Aorta (tissue), 5 donors: ENCODE measurements around the gene DNAI1. TPM values are rescaled to one million over a fixed set of nuclear protein-coding genes. Genes with fewer than 3 reads are reported as not detected.
"Not testable (repeated sequence)": the region's sequence is repeated elsewhere in the genome, so short reads cannot be mapped to it uniquely, and the experiment has no call there.

Experiments used
- ATAC-seq: fragments of 200-7000 bp; cut with Tn5 transposase; one replicate; pipeline ENCODE4 v1.9.1; 2022; ENCODE audit warnings: moderate library complexity; ENCODE audit not compliant: low FRiP score
- DNase-seq, 2 donors: peaks; one replicate each; pipeline ENCODE4 v3.0.0-alpha.2; 2020
- H3K27ac ChIP-seq, 2 donors: one replicate each; pipeline ENCODE4 v1.5.1; 2013; ENCODE audit warnings: low read length in 2 of 2, mild to moderate bottlenecking in 2 of 2, moderate library complexity in 2 of 2, control low read depth in 1 of 2, inconsistent platforms in 1 of 2, low read depth in 1 of 2
- H3K27me3 ChIP-seq, 2 donors: one replicate each; pipeline ENCODE4 v1.6.1; 2013; ENCODE audit warnings: control low read depth in 1 of 2, low read length in 1 of 2, mild to moderate bottlenecking in 1 of 2, moderate library complexity in 1 of 2; ENCODE audit not compliant: insufficient read depth in 2 of 2, control insufficient read depth in 1 of 2
- H3K36me3 ChIP-seq, 2 donors: one replicate each; pipeline ENCODE4 v1.6.1; 2013; ENCODE audit warnings: control low read depth in 1 of 2, low read length in 1 of 2, mild to moderate bottlenecking in 1 of 2; ENCODE audit not compliant: insufficient read depth in 2 of 2, control insufficient read depth in 1 of 2
- H3K4me1 ChIP-seq, 2 donors: one replicate each; pipeline ENCODE4 v1.6.1; 2013; ENCODE audit warnings: low read length in 2 of 2, control low read depth in 1 of 2, mild to moderate bottlenecking in 1 of 2, moderate library complexity in 1 of 2; ENCODE audit not compliant: insufficient read depth in 2 of 2, control insufficient read depth in 1 of 2
- H3K4me3 ChIP-seq, 2 donors: one replicate each; pipeline ENCODE4 v1.5.1; 2013; ENCODE audit warnings: low read length in 2 of 2, control low read depth in 1 of 2, mild to moderate bottlenecking in 1 of 2
- H3K9me3 ChIP-seq: one replicate; pipeline ENCODE4 v1.6.1; 2013; ENCODE audit warnings: mild to moderate bottlenecking, low read length; ENCODE audit not compliant: control insufficient read depth
- WGBS, 2 donors: extraction: QIAGEN DNeasy Blood & Tissue Kit; methylation state at CpG; one replicate each; pipeline ENCODE4 v1.1.7; 2013; 5-methylcytosine and 5-hydroxymethylcytosine counted together
- intact Hi-C, 2 donors: fragments of 100-400 bp; cut with DNase I; formaldehyde crosslinking; loops; one replicate each; pipeline versions ENCODE4 v1.14.2 to v1.15.0; 2022
- polyA plus RNA-seq, 2 donors: library from polyadenylated mRNA; stranded (reverse); fragments of 200-250 nt; gene quantifications; one replicate each; pipeline ENCODE4 v1.2.3, GENCODE V29; 2013
- total RNA-seq, 2 donors: library from RNA; stranded (reverse); fragmentation: NEBNext Ultra II Directional; extraction: Animal tissue kit (Norgen Biotek cat#: 25700); gene quantifications; one replicate each; pipeline ENCODE4 v1.2.1, GENCODE V29; 2021
- donor health status: healthy with polysubstance abuse.
- donor health status: Bipolar disorder and iron deficiency.
- donor health status: DM: no; HTN: no; CAD: no.
- donor health status: DM: no; HTN: no; CAD: no.
- donor health status: DM: yes; HTN: yes; CAD: no.

DNAI1 gene
- total and polyA plus RNA-seq, 4 donors, result not detected

DNA sequence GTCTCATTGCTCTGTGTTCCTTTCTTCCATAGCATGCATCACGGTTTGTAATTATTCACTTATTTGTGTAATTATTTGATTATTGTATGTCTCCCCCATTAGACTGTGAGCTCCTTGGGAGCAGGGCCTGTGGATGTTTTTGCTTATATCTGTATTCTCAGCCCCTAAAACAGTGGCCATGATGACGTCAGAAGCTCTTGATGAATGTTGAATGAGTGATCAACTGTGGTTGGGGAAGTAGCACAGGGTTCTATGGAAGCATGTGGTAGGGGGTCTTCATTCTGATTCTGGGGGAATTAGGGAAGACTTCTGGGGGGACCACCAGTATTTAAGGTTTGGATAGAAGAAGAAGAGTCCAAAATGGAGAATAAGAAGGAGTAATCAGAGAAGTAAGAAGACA, 6.0 kb downstream of the DNAI1 start:
- H3K27ac ChIP-seq, result no peak overlapping the region
- 73 to 77% methylated on average over 2 of the region's 2 CpGs for WGBS, 2 donors
- no peaks in the 10 kb centered on the region for H3K36me3 ChIP-seq
- ATAC-seq (no peak), DNase-seq (no peak)
- peaks cover 0 to 5% of the 10 kb centered on the region in 2 donors for H3K4me1 ChIP-seq
- intact Hi-C loops, result no loop called here
- no peaks in the 10 kb centered on the region for H3K27me3 ChIP-seq
- no peak overlapping the region for H3K4me3 ChIP-seq
- H3K9me3 ChIP-seq, result no peaks in the 10 kb centered on the region

DNA sequence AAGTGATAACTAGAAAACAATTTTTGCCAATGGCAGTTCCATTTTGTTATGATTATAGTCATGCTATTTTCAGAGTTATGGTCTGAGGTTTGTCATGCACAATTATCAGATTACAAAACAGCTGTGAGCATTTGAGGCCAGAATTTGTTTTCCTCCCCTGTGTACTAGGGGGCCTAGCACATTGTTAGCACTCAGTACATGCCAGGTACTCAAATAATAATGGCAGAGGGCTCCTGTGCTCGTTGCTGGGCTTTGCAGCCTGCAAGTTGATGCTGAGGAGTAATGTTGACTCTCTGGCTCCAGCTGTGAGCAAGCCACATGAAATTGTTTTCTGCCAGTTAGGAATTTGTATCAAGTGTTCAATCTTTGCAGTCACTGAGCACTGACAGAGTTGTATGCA, 6.9 kb downstream of the DNAI1 start:
- H3K4me1 ChIP-seq, result peaks cover 0 to 5% of the 10 kb centered on the region in 2 donors
- DNase-seq (no peak), ATAC-seq (no peak)
- no peak overlapping the region for H3K4me3 ChIP-seq
- no peaks in the 10 kb centered on the region for H3K9me3 ChIP-seq
- H3K27ac ChIP-seq, result no peak overlapping the region
- 20 to 38% methylated on average over 1 of the region's 1 CpG for WGBS, 2 donors
- H3K27me3 ChIP-seq, result no peaks in the 10 kb centered on the region
- intact Hi-C loops, result no loop called here
- H3K36me3 ChIP-seq, result no peaks in the 10 kb centered on the region

DNA sequence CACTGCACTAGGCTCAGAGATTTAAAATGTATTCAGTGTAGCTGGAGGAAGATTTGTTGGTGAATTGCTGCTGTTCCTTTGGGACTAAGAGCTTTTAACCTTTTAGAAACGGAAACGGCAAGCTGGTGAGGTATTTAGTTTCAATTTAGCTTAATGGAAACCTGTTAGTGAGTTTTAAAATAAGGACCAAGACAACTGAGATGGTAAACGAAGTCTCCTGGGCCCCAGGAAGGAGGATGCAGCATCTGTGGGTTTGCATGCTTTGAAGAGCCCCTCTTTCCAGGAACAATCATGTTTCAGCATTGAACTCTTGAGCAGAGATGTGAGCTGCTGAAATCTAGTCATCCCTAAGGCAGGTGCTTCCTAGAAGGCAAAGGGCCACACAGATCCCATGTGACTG, 16.5 kb downstream of the DNAI1 start:
- no peaks in the 10 kb centered on the region for H3K36me3 ChIP-seq
- intact Hi-C loops, result no loop called here
- 35 to 41% methylated on average over 3 of the region's 3 CpGs for WGBS, 2 donors
- H3K4me3 ChIP-seq, result no peak overlapping the region
- H3K9me3 ChIP-seq, result peaks cover 2% of the 10 kb centered on the region
- H3K27me3 ChIP-seq, result no peaks in the 10 kb centered on the region
- H3K27ac ChIP-seq, result no peak overlapping the region
- H3K4me1 ChIP-seq, result no peaks in the 10 kb centered on the region
- DNase-seq (no peak), ATAC-seq (no peak)

DNA sequence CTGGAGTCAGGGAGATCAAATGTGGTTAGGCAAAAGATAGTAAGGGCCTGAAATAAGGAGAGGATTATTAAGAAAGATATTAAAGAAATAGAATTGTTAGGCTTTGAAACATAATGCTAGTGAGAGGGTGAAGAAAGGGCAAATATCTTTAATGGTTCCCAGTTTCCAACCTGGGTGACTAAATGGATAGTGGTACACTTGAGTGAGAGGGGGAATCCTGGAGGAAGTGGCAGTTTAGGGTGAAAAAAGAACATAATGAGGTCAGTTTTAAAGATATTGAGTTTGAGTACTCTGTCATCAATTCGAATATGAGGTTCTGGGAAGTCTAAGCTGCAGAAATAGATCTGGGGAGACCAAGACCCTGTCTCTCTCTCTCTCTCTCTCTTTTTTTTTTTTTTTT, 18.9 kb downstream of the DNAI1 start:
- intact Hi-C loops, result no loop called here
- Histone ChIP-seq H3K27ac (no peak overlapping the region), H3K4me3 (no peak overlapping the region), H3K4me1 (no peaks in the 10 kb centered on the region), H3K36me3 (no peaks in the 10 kb centered on the region), H3K27me3 (no peaks in the 10 kb centered on the region), H3K9me3 (peaks cover 2% of the 10 kb centered on the region)
- 64 to 69% methylated on average over 1 of the region's 1 CpG for WGBS, 2 donors
- DNase-seq, result no peak
- no peak for ATAC-seq

DNA sequence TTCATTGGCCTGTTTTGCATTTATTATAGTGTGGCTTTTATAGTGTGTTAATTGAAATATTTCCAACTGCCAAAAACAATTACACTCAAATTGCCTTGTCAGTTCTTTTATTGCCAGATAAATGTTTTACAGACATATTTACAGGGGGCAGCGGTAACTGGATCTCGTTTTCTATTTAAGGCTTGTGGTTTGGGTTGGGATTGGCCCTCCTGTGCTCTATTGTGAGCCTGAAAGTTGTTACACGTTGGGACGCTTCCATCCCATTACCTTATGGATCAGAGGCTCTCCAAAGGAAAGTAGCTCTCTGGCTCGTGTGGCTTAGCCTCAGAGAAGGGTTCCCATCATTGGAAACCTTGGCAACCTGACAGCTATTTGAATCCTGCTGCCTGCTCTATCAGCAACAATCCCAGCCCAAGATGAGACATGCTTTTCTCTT, 20.8 kb downstream of the DNAI1 start:
- ATAC-seq, result no peak
- intact Hi-C loops, result no loop called here
- 51 to 56% methylated on average over 5 of the region's 5 CpGs for WGBS, 2 donors
- H3K27me3 ChIP-seq, result no peaks in the 10 kb centered on the region
- no peak overlapping the region for H3K4me3 ChIP-seq
- H3K9me3 ChIP-seq, result peaks cover 2% of the 10 kb centered on the region
- H3K27ac ChIP-seq, result no peak overlapping the region
- no peaks in the 10 kb centered on the region for H3K36me3 ChIP-seq
- DNase-seq, result no peak
- no peaks in the 10 kb centered on the region for H3K4me1 ChIP-seq

DNA sequence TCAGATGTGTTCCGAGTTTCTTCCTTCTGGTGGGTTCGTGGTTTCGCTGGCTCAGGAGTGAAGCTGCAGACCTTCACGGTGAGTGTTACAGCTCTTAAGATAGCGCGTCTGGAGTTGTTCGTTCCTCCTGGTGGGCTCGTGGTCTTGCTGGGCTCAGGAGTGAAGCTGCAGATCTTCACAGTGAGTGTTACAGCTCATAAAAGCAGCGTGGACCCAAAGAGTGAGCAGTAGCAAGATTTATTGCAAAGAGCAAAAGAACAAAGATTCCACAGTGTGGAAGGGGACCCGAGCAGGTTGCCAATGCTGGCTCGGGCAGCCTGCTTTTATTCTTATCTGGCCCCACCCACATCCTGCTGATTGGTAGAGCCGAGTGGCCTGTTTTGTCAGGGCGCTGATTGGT, 23.0 kb downstream of the DNAI1 start:
- H3K9me3 ChIP-seq, H3K36me3 ChIP-seq, H3K27me3 ChIP-seq, H3K4me3 ChIP-seq, DNase-seq, ATAC-seq, intact Hi-C loops, H3K4me1 ChIP-seq, H3K27ac ChIP-seq: not testable (repeated sequence)
- 70 to 72% methylated on average over 13 of the region's 13 CpGs for WGBS, 2 donors

DNA sequence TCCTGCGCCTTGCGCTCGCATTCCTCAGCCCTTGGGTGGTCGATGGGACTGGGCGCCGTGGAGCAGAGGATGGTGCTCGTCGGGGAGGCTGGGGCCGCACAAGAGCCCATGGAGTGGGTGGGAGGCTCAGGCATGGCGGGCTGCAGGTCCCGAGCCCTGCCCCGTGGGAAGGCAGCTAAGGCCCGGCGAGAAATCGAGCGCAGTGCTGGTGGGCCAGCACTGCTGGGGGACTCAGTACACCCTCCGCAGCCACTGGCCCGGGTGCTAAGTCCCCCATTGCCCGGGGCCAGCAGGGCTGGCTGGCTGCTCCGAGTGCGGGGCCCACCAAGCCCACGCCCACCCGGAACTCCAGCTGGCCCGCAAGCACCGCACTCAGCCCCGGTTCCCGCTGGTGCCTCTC, 24.1 kb downstream of the DNAI1 start:
- WGBS, 2 donors, result 93 to 94% methylated on average over 17 to 27 of the region's 27 CpGs
- H3K4me3 ChIP-seq, ATAC-seq, H3K9me3 ChIP-seq, H3K4me1 ChIP-seq, H3K36me3 ChIP-seq, H3K27me3 ChIP-seq, intact Hi-C loops, DNase-seq, H3K27ac ChIP-seq: not testable (repeated sequence)

DNA sequence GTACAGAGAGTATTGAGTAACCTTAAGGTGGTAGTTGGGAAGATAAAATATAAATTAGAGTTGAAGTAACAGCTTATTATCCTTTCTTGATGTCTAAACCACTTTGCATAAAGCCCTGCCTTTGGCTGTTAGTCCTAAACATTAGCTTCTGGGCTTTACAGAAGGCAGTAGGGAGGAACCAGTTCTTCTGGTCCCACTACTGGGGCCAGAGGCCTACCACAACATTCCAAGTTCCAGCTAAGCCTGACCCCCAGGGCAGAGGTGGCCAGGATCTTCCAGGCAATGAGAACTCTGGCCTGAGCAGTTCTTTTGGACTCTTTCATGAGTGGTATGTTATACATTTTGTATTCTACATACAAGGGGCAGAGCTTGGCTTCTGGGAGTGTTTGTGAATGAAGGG, 26.1 kb downstream of the DNAI1 start:
- H3K9me3 ChIP-seq, result no peaks in the 10 kb centered on the region
- no peaks in the 10 kb centered on the region for H3K36me3 ChIP-seq
- intact Hi-C loops, result no loop called here
- no peak overlapping the region for H3K27ac ChIP-seq
- H3K4me1 ChIP-seq, result no peaks in the 10 kb centered on the region
- no peak overlapping the region for H3K4me3 ChIP-seq
- no peak for DNase-seq
- H3K27me3 ChIP-seq, result no peaks in the 10 kb centered on the region
- no peak for ATAC-seq

DNA sequence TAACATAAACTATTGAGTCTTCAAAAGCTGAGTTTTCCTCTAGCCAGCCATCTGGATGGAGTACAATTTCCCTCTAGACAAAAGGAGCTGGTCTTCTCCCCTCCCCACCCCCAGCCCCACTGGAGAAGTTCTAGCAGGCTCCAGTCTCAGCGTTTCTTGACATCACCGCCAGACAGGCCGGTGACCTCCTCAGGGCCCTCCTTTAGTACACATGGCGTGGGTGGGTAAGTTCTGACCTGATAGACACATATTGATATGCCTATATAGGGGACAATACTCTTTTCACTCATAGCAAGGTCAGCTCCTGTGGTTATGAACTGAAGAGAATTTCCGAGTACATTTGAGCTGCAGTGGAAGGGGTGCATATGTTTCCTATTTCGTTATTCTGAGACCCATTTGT, 27.2 kb downstream of the DNAI1 start:
- ATAC-seq, result no peak
- no peak overlapping the region for H3K4me3 ChIP-seq
- no peaks in the 10 kb centered on the region for H3K27me3 ChIP-seq
- no peak for DNase-seq
- H3K27ac ChIP-seq, result no peak overlapping the region
- H3K9me3 ChIP-seq, result no peaks in the 10 kb centered on the region
- no peaks in the 10 kb centered on the region for H3K36me3 ChIP-seq
- WGBS, 2 donors, result 71 to 73% methylated on average over 6 of the region's 6 CpGs
- no peaks in the 10 kb centered on the region for H3K4me1 ChIP-seq
- intact Hi-C loops, result no loop called here
